ENCODE data around the gene CMTM7.
"Not testable (repeated sequence)": the region's sequence is repeated elsewhere in the genome, so short reads cannot be mapped to it uniquely, and the experiment has no call there.

CMTM7 gene

GRCh38 chr3:32438596-32439344, 47.1 kb downstream of the CMTM7 start:
- DNase-seq, result no peak

- DNase-seq, result not testable (repeated sequence)
These were observed 47.8 kb downstream of the CMTM7 start for GRCh38 chr3:32439421-32439820.

- DNase-seq, result no peak
These were observed 49.1 kb downstream of the CMTM7 start for GRCh38 chr3:32440611-32441350.

- no peak for DNase-seq
These were observed 51.1 kb downstream of the CMTM7 start for GRCh38 chr3:32442766-32443165.

- no peak for DNase-seq
These were observed 51.8 kb downstream of the CMTM7 start for GRCh38 chr3:32443478-32443877.

- DNase-seq, result no peak
These were observed 56.3 kb downstream of the CMTM7 start for GRCh38 chr3:32447865-32448400.

- no peak for DNase-seq
These were observed 57.2 kb downstream of the CMTM7 start for GRCh38 chr3:32448686-32449474.

GRCh38 chr3:32449691-32450090, 58.0 kb downstream of the CMTM7 start:
- DNase-seq, result no peak

- DNase-seq, result no peak
These were observed 58.8 kb downstream of the CMTM7 start for GRCh38 chr3:32450426-32450825.

GRCh38 chr3:32450992-32451659, 59.5 kb downstream of the CMTM7 start:
- no peak for DNase-seq

GRCh38 chr3:32452009-32452408, 60.4 kb downstream of the CMTM7 start:
- DNase-seq, result no peak

GRCh38 chr3:32453346-32453745, 61.7 kb downstream of the CMTM7 start:
- no peak for DNase-seq

GRCh38 chr3:32454111-32454510, 62.5 kb downstream of the CMTM7 start:
- no peak for DNase-seq

GRCh38 chr3:32454731-32455608, 63.3 kb downstream of the CMTM7 start:
- DNase-seq, result no peak

GRCh38 chr3:32455609-32456428, 64.2 kb downstream of the CMTM7 start:
- no peak for DNase-seq

GRCh38 chr3:32456429-32457130, 64.9 kb downstream of the CMTM7 start:
- DNase-seq, result no peak

- DNase-seq, result no peak
These were observed 66.4 kb downstream of the CMTM7 start for GRCh38 chr3:32457971-32458471.

- DNase-seq, result no peak
These were observed 67.8 kb downstream of the CMTM7 start for GRCh38 chr3:32459450-32459849.

- DNase-seq, result no peak
These were observed 68.5 kb downstream of the CMTM7 start for GRCh38 chr3:32460031-32460749.
